Embryonic facial prominence (tissue), 1 donor: ENCODE measurements around the gene SPEM1.

Experiments
- DNase-seq: peaks from one replicate; pipeline ENCODE4 v3.0.0-alpha.2; 2016; ENCODE audit errors: extremely low spot score

Gene SPEM1, protein sequence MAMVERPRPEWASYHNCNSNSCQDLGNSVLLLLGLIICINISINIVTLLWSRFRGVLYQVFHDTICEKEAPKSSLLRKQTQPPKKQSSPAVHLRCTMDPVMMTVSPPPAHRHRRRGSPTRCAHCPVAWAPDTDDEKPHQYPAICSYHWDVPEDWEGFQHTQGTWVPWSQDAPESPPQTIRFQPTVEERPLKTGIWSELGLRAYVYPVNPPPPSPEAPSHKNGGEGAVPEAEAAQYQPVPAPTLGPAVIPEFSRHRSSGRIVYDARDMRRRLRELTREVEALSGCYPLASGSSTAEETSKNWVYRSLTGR

DNA sequence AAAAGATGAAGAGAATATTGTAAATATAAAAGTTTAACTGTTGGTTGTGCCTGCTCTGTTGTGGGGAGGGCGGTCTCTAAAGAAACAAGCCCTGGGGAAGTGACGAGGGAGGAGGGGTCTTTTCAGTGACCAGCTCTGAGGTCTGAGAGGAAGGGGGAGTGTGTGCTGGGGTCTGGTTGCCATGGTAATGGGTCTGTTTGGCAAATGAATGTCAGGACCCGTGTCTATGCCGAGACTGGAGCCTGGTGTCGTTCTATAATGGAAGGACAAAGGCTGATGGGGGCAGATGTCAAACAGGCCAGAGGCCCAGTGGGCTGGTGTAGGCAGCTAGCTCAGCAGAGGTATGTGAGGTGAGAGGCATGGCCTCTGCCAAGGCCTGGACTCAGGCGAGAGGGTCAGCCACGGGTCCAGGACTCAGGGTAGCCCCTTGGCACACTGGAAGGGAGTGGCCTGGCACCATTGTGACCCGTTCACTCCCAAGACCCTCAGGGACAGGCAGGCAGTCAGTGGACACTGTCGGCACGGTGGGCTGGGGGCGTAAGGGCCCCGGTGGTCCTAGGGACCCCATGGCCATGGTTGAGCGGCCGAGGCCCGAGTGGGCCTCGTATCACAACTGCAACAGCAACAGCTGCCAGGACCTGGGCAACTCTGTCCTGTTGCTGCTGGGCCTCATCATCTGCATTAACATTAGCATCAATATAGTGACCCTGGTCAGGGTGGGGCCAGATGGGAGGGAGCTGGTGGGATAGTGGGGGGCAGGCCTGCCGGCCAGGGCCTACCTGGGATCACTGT lies at the start of gene SPEM1:
SPEM1 (plus strand) TSS at position 506 of the 792 bp plus-strand sequence; CDS start at position 567, 61 bp downstream.
- DNase-seq: no peak

DNA sequence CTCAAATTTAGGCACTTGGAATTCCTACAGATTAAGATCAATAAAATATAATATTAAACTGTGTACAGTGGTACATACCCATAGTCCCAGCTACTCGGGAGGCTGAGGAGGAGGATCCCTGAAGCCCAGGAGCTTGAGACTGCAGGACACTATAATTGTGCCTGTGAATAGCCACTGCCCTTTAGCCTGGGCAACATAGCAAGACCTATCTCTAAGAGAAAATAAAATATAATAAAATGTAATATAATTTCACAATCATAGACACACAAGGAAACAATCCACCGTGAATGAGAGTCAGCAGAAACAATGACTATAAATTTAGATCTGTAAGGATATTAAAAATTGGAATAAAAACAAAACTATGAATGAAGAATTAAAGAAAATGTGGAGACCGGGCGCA lies 49.3 kb upstream of the SPEM1 start:
- no peak for DNase-seq

DNA sequence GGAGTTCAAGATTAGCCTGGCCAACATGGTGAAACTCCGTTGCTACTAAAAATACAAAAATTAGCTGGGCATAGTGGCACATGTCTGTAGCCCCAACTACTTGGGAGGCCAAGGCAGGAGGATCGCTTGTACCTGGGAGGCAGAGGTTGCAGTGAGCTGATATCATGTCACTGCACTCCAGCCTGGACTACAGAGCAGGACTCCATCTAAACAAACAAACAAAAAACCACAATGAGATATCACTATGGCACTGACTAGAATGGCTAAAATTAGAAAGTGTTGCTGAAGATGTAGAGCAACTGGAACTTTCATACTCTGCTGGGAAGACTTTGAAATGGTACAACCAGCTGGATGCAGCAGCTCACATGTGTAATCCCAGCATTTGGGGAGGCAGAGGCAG lies 45.8 kb upstream of the SPEM1 start:
- DNase-seq: no peak

DNA sequence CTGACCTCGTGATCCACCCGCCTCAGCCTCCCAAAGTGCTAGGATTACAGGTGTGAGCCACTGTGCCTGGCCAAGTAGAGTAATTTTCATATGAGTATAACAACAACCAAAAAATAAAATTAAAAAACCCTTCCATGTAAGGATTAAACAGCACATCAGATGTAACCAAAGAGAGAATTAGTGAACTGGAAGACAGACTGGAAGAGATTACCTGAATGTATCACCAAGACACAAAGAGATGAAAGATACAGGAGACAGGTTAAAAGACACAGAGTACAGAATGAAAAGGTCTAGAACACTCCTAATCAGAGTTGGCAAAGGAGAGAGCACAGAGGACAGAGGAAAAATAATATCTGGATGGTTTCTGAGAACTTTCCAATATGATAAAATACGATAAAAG lies 41.0 kb upstream of the SPEM1 start:
- no peak for DNase-seq

DNA sequence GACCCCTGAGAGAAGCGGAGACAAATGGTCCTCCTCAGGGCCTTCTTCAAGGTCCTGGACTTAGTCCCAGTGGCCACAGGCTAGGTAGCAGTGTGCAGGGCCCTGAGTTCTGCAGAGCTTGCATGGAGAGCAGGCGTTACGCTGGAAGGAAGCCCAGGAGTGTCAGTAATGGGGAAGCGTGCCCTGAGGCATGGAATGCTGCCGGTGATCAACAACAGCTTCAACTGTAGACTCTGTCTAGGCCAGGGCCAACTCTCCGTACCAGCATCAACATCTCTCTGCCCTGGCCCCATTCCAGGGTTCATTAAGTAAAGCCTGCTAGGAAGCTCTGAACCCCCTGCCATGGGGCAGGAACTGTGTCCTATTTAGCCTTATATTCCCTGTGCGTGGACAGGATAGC lies 39.8 kb upstream of the SPEM1 start:
- DNase-seq: no peak

DNA sequence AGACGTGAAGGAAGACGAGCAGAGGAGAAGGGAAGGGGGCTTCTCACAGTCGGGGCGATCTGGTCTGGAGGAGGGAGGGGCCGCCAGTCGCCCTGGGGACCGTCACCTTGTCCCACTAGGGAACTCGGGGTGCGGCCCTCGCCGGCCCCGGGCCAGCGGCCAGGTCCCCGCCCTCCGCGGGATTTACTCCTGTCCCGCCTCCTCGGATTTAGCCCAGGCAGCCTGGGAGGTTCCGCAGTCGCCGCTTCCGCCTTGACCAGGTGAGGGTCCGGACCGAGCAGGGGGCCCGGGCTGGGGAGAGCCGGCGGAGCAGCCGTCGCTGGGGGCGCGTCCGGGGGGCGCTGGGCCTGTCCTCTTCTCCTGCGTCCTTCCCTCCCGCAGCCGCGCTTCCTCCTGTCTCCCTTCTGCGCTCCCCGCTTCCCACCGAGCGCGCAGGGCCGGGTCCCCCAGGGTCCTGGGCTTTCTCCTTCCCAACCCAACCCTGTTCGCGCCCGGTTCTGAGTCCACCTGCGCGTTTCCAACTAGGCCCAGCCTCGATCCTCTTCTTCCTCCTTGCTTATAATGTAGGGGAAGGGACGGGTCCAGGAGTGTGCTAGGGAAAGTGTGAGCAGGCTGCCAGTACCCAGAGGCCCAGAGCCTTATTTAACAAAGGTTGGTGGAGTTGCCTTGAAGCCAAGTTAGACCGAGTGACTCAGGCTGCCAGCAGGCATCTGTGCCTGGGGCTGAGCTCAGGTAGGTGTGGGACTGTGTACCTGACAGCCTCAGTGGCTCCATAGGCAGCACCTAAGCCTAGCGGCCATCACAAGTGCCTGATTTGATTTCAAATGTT lies 39.1 kb upstream of the SPEM1 start, which contains the start of gene TNK1:
TNK1 (plus strand) TSS at position 235 of the 829 bp plus-strand sequence. CDS start 1,838 bp downstream, outside the sequence.
- no peak for DNase-seq

DNA sequence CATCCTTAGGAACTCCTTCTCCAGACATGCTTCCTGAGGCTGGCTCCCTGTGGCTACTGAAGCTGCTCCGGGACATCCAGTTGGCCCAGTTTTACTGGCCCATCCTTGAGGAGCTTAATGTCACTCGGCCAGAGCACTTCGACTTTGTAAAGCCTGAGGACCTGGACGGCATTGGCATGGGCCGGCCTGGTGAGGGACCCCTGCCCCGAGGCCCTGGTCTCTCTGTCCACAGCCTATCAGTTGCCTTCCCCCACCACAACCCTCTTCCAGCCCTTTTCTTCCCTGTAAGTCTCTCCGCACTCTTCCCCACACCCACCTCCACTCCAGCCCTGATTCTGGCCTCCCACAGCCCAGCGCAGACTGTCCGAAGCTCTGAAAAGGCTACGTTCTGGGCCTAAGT lies 37.2 kb upstream of the SPEM1 start:
- DNase-seq: no peak

DNA sequence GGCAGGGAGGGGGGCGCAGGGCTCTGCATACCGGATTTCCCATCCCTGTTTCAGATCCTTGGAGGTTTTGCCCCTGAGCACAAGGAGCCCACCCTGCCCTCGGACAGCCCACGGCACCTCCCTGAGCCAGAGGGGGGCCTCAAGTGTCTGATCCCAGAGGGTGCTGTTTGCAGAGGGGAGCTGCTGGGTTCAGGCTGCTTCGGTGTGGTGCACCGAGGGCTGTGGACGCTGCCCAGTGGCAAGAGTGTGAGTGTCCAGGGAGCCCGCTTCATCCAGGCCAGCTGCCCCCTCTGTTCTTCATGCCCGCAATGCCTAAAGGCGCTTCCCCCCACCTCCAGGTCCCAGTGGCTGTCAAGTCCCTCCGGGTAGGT lies 36.8 kb upstream of the SPEM1 start:
- no peak for DNase-seq

DNA sequence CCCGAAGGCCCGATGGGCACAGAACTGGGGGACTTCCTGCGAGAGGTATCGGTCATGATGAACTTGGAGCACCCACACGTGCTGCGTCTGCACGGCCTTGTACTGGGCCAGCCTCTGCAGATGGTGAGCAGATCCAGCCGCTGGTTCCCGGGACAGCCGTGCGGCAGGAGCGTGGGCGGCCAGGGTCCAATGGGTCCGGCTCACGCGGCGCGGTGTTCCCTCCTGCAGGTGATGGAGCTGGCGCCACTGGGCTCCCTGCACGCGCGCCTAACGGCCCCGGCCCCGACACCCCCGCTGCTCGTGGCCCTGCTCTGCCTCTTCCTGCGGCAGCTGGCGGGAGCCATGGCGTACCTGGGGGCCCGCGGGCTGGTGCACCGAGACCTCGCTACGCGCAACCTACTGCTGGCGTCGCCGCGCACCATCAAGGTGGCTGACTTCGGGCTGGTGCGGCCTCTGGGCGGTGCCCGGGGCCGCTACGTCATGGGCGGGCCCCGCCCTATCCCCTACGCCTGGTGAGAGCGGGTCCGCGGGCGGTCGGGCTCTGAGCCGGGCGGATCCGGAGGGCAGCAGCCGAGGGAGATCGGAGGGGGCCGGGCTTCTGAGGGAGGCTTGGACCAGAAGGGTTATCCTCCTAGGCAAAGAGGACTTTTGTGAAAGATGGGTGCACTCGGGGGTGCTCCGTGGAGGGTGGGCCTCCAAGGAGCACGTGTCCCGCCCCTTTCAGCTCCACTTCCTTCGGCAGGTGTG lies 36.2 kb upstream of the SPEM1 start:
- DNase-seq: no peak

DNA sequence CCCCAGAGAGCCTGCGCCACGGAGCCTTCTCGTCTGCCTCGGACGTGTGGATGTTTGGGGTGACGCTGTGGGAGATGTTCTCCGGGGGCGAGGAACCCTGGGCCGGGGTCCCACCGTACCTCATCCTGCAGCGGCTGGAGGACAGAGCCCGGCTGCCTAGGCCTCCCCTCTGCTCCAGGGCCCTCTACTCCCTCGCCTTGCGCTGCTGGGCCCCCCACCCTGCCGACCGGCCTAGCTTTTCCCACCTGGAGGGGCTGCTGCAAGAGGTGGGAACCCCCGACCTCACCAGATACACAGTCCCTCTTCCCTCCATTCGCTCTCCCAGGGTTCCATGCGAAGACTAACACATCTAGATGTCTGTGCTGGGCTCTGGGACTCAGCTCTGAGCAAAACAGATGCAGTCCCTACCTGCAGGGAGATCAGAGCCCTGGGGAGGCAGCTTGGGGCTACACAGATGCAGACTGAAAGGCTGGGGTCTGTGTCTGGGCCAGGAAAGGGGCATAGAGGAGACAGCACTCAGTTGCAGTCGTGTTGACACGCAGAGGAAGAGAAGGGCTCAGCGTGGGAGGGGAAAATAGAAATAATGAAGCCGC lies 35.5 kb upstream of the SPEM1 start:
- DNase-seq: no peak

DNA sequence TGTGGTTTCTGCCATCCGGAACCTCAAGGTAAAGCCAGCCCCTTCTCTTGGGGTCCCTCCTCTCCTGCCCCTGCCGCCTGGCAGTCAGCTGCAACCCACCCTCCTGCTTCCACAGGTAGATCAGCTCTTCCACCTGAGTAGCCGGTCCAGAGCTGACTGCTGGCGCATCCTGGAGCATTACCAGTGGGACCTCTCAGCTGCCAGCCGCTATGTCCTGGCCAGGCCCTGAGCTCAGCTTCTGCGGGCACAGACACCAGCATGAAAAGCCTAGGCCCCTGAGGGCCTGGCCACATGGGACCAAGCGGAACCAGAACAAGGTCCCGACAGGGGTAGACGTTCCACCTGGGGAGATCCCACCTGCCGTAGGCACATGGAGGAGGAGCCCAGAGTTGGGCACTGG lies 31.3 kb upstream of the SPEM1 start:
- DNase-seq: no peak

DNA sequence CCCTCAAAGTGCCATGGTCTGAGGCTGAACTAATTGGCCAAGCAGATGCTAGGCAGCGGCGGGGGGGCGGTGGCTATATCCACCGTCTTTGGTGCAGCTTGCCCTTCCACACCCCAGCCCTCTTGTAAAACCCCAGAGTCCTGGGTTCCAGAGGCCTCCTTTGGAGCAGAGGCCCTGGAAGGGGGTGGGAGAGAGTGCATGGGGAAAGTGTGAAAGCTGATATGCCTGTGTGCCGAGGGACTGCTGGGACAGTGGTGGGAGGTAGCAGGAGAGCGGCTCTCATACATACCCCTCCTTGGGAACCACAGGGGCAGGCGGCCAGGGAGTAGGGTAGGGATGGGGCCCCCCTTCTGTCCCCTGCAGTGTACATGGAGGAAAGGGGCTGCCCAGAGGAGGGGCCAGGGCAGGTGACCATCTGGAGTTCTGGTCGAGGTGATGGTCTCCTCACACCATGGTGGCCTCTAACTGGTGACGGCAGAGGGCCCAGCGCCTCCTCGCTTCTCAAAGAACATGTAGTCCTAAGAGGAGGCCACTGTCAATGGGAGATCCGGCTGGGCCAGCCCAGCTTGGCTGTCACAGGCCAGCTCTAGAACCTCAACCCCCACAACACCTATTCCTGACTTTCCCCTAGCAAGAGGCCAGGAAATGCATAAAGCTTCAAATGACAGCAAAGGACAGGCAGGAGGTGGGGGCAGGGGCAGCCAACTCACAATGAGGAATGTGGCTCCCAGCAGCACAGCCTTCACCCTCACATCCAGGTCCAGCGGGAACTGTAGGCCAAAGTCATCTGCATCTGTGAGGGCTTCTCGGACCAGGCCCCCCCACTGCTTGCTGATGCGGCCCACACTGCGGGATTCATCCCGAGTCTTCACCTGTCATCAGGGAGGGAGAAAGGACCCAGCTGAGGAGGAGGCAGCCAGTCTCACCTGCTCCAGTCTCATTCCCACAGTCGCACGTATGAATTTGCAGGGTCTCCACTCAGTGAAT lies 29.9 kb upstream of the SPEM1 start:
- DNase-seq: no peak

DNA sequence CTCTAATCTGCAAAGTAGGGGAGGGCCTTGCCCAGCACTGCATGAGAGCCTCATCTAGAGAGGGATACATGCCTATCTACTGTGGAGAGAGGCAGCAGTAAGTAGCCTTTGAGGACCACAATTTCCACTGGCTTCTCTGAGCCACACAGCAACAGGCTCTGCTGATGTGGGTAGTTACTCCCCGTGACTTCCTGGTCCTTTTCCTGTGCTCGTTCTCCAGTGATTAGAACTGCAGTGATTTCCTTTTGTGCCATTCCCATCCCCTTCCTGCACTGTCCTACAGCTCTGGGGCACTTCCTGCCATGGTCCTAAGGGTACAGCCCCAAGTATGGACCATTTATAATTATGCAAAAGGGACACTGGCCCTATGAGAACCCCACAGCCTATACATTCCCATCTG lies 28.8 kb upstream of the SPEM1 start:
- DNase-seq: no peak

DNA sequence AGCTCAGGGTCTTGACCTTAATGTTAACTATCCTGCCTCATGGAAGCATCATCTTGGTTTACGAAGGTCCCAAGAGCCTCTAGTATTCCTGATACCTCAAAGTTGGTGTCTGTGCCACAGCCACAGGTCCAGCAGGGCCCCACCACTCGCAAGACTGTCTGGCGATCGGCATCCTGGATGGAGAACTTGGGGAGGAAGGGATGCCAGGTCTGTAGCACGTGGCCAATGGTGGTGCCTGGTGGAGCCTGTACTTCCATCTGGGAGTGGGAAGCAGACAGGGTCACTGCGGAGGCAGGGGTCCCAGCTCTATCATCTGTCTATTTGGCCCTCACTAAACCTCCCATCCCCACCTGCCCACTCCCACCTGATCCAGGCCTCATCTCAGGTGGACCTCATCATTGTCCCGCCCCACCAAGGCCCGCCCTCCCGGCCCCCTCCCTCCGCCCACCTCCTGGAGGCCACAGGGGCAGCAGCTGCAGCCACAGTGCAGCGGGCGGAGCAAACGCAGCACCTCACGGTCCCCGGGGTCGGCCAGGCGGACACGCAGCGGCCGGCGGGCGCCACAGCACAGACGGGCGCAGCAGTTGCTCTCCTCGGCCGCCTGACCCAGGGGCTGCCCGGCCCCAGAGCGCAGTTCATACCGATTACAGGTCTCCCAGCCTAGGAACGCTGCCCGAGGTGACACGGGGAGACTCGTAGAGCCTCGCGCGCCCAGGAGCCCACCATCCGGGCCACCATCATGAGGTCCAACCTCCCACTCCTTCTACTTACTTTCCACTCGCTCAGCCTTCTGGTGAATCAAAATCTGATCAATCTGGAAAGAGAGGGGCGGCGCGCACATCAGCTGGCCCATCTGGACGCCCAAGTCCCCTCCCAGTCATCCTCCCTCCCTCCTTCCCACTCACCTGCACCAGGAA lies 27.2 kb upstream of the SPEM1 start:
- no peak for DNase-seq

DNA sequence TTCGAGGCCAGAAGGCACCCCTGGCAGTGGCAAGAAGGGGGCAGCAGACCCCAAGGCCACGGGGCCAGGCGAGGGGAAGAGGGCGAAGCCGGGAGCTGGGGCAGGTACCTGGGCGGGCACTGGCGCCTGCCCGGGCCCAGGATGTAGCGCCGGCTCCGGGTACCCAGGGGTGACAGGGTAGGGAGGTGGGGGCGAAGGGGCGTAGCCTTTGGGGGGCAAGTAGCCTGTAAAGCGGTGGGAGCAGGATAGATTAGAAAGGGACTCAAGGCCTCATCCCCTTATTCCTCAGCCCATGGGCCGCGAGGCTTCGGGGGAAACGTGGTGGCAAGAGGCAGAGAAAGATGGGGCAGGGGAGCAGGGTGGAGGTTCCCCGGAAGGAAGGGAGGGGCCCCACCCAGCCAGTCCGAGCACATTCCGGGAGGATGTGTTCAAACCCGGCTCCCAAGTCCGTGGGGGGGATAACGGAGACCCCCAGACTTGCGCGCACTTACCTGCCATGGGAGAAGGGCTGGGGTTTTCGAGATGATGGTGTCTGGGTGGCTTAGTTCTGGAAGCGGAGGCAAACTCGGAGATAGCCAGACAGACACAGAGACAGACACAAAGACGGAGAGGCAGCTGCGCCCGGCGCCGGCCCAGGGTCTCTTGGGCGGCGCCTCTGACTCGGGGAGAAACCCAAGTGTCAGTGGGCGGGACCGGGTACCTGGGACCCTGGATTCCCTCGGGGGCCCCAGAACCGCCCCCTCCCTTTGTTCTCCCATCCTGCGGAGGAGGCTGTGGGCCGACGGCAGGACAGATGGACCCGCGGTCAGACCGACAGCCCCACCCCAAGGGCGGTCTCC lies 26.3 kb upstream of the SPEM1 start:
- DNase-seq: no peak

DNA sequence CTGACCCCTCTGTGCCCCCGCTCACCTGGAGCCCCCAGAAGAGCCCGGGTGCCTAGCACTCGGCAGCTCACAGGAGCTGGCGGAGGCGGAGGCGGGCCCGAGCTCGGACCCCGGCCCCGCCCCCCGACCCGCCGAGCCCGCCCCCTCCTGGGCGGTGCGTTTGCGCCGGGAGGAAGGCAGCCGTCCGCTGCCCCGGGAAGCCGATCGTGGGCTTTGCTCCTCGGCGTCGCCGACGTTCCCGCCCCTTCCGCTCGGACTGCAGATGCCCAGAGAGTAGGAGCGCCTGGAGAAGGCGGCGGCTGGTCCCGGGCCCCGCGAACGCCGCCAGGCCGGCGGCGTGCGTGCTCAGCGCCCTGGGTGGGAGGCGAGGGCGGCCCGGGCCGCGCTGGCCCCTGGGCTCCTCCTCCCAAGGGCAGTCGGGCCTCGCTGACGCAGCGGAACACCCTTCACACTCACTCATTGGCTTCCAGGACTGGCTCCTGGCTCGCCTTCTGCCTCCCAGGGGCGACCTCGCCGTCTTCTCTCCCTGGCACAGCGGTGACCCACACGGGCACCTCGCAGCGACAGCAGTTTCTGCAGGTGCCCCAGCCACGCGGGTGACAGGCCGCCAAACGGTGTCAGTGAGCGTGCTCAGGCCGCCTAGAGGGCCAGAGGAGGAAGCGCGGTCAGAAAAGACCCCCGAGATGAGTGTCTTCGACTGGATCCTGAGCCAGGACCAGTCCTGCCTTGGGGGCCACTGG lies 25.5 kb upstream of the SPEM1 start, which contains the start of gene PLSCR3:
PLSCR3 (minus strand) TSS at position 74 of the 740 bp plus-strand sequence. CDS start 415 bp downstream, outside the sequence.
- peak; percentile 39 for DNase-seq

DNA sequence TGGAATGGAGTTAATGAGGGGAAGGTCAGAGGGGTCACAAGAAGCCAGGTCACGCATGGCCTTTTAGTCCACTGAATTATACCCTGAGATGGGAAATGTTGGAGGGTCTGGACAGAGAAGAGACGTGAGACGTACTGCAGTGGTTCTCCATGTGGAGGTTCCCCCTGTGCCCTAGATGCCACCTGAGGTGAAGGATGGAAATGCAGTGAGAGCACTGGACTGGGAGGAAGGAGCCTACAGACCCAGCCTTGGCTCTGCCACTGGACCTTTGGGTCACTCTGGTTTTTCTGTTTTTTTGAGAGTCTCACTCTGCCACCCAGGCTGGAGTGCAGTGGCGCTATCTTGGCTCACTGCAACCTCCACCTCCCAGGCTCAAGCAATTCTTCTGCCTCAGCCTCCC lies 24.0 kb upstream of the SPEM1 start:
- no peak for DNase-seq
